ENCODE data around the gene JAG2.

DNA sequence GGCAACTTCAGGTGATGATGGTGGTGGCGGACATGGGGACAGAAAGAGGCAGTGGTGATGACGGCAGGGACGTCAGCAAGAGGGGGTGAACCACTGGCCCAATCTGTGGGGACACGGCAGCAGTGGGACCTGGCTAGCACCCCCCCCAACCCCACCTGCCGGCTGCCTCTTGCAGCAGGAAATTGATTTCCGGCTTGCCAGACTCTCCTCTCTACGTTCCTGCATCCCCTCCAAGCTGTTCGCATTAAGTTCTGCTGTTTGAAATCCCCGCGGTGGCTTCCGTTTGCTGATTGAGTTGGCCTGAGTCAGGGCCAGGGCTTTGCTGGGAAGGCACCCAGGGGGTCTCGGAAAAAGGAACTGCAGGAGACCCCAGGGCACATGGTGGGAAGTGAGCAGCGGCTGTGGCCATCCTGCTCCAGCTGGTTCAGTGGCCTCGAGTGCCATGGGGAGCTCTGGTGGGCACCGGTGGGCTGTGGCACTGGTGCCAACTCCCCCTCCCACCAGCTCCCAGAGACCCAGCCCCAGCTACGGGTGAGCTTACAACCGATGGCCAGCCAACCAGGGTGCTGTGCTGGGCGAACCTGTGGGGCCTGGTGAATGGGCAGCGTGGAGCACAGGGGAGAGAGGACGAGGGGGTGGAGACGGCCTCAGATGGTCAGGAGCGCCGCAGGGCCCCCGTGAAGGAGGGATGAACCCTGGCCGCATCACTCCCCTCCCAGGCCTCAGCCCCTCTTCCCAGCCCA is 27.1 kb upstream of the JAG2 start:
- TF ChIP-seq GATA2 (IDR thresholded peaks at IDR 0.05; ENCODE audit: low read depth, low read length) (no peak), GATA3 (IDR thresholded peaks at IDR 0.05; ENCODE audit: low read depth, low read length) (no peak)
